ENCODE measurements around the gene CYB561D2. TPM values are rescaled to one million over a fixed set of nuclear protein-coding genes. Genes with fewer than 3 reads are reported as not detected.
"Not testable (repeated sequence)": the region's sequence is repeated elsewhere in the genome, so short reads cannot be mapped to it uniquely, and the experiment has no call there.

Gene CYB561D2
- 12.2 and 15.8 TPM in 2 replicates for total RNA-seq (ENCODE audit: low replicate concordance)

- peak; percentile 87 for DNase-seq (ENCODE audit: low read depth)
- H3K4me3 ChIP-seq (ENCODE audit: low read depth, low read length): peak within 1 kb of the TSS; percentile 98
- TF ChIP-seq, protein P1, sequence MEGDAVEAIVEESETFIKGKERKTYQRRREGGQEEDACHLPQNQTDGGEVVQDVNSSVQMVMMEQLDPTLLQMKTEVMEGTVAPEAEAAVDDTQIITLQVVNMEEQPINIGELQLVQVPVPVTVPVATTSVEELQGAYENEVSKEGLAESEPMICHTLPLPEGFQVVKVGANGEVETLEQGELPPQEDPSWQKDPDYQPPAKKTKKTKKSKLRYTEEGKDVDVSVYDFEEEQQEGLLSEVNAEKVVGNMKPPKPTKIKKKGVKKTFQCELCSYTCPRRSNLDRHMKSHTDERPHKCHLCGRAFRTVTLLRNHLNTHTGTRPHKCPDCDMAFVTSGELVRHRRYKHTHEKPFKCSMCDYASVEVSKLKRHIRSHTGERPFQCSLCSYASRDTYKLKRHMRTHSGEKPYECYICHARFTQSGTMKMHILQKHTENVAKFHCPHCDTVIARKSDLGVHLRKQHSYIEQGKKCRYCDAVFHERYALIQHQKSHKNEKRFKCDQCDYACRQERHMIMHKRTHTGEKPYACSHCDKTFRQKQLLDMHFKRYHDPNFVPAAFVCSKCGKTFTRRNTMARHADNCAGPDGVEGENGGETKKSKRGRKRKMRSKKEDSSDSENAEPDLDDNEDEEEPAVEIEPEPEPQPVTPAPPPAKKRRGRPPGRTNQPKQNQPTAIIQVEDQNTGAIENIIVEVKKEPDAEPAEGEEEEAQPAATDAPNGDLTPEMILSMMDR (IDR thresholded peaks at IDR 0.05; ENCODE audit: insufficient read depth, low read length): no peak
Measured at GRCh38 chr3:50350527-50351322, at the start of gene CYB561D2, which contains the start of gene NPRL2. Gene CYB561D2, plus strand, starts transcription at chr3:50350862. Its CDS starts 572 bp downstream, at chr3:50351434. Gene NPRL2, minus strand, starts transcription at chr3:50350775. Its CDS starts 123 bp downstream, at chr3:50350652.

- no peak overlapping the region for H3K4me3 ChIP-seq (ENCODE audit: low read depth, low read length)
- TF ChIP-seq, protein P1 (IDR thresholded peaks at IDR 0.05; ENCODE audit: insufficient read depth, low read length): no peak
- DNase-seq (ENCODE audit: low read depth): no peak
Measured at GRCh38 chr3:50302095-50303012, 48.3 kb upstream of the CYB561D2 start.

DNA sequence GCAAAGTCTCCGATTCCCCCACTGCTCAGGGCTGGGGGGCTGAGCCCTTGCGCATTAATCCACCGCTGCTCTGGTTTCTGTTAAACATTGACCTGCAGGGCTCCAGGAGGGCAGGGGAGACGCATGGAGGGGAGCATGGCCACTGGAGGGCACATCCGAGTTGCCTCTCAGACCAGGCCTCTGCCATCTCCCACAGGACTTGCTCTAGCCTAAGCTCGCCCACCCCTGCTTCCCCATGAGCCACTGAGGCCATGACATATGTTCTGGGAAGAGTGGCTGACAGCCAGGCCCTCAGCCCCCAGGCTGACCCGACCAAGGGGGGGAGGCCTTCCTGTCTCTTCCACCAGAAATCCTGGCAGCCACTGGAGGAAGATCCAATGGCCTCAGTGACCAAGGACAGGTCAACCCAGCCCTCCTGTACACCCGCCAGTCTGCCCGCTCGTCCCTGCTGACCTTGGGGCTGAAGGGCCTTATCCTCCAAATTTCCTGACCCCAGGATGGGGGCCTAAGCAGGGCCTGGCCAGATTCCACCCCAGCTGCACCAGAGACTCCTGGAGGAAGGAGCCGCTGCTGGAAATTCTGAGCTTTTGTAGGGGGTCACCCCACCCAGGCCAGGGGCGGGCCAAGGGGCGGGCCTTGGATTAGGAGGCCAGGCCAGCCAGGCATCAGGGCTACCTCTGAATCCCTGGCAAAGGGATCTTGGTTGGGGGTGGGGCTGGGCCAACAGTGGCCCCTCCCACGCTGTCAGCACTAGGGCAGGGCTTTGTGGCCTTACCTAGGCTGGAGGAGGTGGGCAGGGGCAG, 47.4 kb upstream of the CYB561D2 start, which contains the start of gene HYAL1:
TSS of gene HYAL1 (minus strand) at position 562 of the 803 bp plus-strand sequence. CDS start 618 bp downstream, outside the sequence.
- H3K4me3 ChIP-seq (ENCODE audit: low read depth, low read length): no peak within 1 kb of the TSS
- DNase-seq (ENCODE audit: low read depth): peak; percentile 30
- TF ChIP-seq, protein P1 (IDR thresholded peaks at IDR 0.05; ENCODE audit: insufficient read depth, low read length): no peak

- TF ChIP-seq, protein P1 (IDR thresholded peaks at IDR 0.05; ENCODE audit: insufficient read depth, low read length): no peak
- DNase-seq (ENCODE audit: low read depth): no peak
- no peak overlapping the region for H3K4me3 ChIP-seq (ENCODE audit: low read depth, low read length)
Measured at GRCh38 chr3:50304601-50305000, 46.1 kb upstream of the CYB561D2 start.

DNA sequence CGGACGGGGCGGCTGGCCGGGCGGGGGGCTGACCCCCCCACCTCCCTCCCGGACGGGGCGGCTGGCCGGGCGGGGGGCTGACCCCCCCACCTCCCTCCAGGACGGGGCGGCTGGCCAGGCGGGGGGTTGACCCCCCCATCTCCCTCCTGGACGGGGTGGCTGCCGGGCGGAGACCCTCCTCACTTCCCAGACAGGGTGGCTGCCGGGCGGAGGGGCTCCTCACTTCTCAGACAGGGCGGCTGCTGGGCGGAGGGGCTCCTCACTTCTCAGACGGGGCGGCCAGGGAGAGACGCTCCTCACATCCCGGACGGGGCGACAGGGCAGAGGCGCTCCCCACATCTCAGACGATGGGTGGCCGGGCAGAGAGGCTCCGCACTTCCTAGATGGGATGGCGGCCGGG, 38.6 kb upstream of the CYB561D2 start:
- DNase-seq (ENCODE audit: low read depth); H3K4me3 ChIP-seq (ENCODE audit: low read depth, low read length): not testable (repeated sequence)

DNA sequence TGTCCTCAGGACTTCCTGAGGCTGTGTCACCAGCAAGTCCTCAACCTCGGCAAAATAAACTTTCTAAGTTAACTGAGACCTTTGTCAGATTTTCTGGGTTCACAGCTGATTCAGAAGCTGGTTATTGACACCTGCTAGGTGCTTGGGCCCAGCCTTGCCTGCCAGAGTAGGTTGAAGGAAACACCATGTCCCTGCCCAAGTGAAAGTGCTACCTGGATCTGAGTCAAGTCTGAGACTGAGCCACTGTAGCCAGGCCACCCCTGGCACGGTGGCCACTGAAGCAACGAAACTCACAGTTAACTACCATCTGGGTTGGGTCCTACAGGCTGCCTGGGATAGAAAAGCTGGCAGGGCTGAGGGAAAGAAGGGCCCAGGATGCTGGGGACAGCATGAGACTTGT, 36.3 kb upstream of the CYB561D2 start:
- TF ChIP-seq, protein P1 (IDR thresholded peaks at IDR 0.05; ENCODE audit: insufficient read depth, low read length): no peak
- DNase-seq (ENCODE audit: low read depth): no peak
- H3K4me3 ChIP-seq (ENCODE audit: low read depth, low read length): no peak overlapping the region

Data from fibroblast of the aortic adventitia (primary cell).